Mucosa of stomach (tissue), 1 donor: ENCODE data around the gene BARHL1.

ENCODE experiments used
- H3K27me3 ChIP-seq: one replicate; pipeline ENCODE4 v1.7.0; 2013; ENCODE audit warnings: mild to moderate bottlenecking, low read length; ENCODE audit not compliant: control insufficient read depth, insufficient read depth
- H3K36me3 ChIP-seq: one replicate; pipeline ENCODE4 v1.7.0; 2013; ENCODE audit warnings: low read length; ENCODE audit not compliant: control insufficient read depth, insufficient read depth
- H3K4me1 ChIP-seq: one replicate; pipeline ENCODE4 v1.7.0; 2013; ENCODE audit warnings: mild to moderate bottlenecking, low read length; ENCODE audit not compliant: control insufficient read depth, insufficient read depth
- H3K4me3 ChIP-seq: one replicate; pipeline ENCODE4 v1.7.0; 2013; ENCODE audit warnings: low read length
- H3K9ac ChIP-seq: one replicate; pipeline ENCODE4 v1.7.0; 2013; ENCODE audit warnings: mild to moderate bottlenecking, low read length, moderate library complexity
- H3K9me3 ChIP-seq: one replicate; pipeline ENCODE4 v1.7.0; 2013; ENCODE audit warnings: mild to moderate bottlenecking, low read length, moderate library complexity; ENCODE audit not compliant: control insufficient read depth
- donor health status: Pancreatic carcinoma.

The BARHL1 gene

GRCh38 chr9:132606066-132606465, 23.7 kb downstream of the BARHL1 start:
- Histone ChIP-seq H3K9ac (no peak overlapping the region), H3K9me3 (no peaks in the 10 kb centered on the region), H3K36me3 (peaks cover 5% of the 10 kb centered on the region), H3K4me1 (no peaks in the 10 kb centered on the region), H3K4me3 (no peak overlapping the region), H3K27me3 (no peaks in the 10 kb centered on the region)

- peaks cover 11% of the 10 kb centered on the region for H3K36me3 ChIP-seq
- no peaks in the 10 kb centered on the region for H3K4me1 ChIP-seq
- H3K4me3 ChIP-seq, result no peak overlapping the region
- no peaks in the 10 kb centered on the region for H3K9me3 ChIP-seq
- no peak overlapping the region for H3K9ac ChIP-seq
- H3K27me3 ChIP-seq, result no peaks in the 10 kb centered on the region
Measured at GRCh38 chr9:132609184-132609583, 26.8 kb downstream of the BARHL1 start.

GRCh38 chr9:132609829-132610228, 27.4 kb downstream of the BARHL1 start:
- Histone ChIP-seq H3K27me3 (no peaks in the 10 kb centered on the region), H3K9me3 (no peaks in the 10 kb centered on the region), H3K36me3 (peaks cover 11% of the 10 kb centered on the region), H3K4me3 (no peak overlapping the region), H3K9ac (no peak overlapping the region), H3K4me1 (no peaks in the 10 kb centered on the region)

GRCh38 chr9:132610661-132611060, 28.3 kb downstream of the BARHL1 start:
- Histone ChIP-seq H3K9me3 (no peaks in the 10 kb centered on the region), H3K36me3 (peaks cover 15% of the 10 kb centered on the region), H3K4me3 (no peak overlapping the region), H3K4me1 (no peaks in the 10 kb centered on the region), H3K27me3 (no peaks in the 10 kb centered on the region), H3K9ac (no peak overlapping the region)

- H3K9me3 ChIP-seq, result no peaks in the 10 kb centered on the region
- peaks cover 15% of the 10 kb centered on the region for H3K36me3 ChIP-seq
- no peaks in the 10 kb centered on the region for H3K4me1 ChIP-seq
- no peak overlapping the region for H3K9ac ChIP-seq
- H3K27me3 ChIP-seq, result no peaks in the 10 kb centered on the region
- no peak overlapping the region for H3K4me3 ChIP-seq
Measured at GRCh38 chr9:132614324-132614723, 31.9 kb downstream of the BARHL1 start.

GRCh38 chr9:132615774-132616173, 33.4 kb downstream of the BARHL1 start:
- H3K9me3 ChIP-seq, result no peaks in the 10 kb centered on the region
- no peaks in the 10 kb centered on the region for H3K4me1 ChIP-seq
- no peak overlapping the region for H3K9ac ChIP-seq
- H3K27me3 ChIP-seq, result no peaks in the 10 kb centered on the region
- peaks cover 14% of the 10 kb centered on the region for H3K36me3 ChIP-seq
- H3K4me3 ChIP-seq, result no peak overlapping the region

- H3K9ac ChIP-seq, result no peak overlapping the region
- H3K4me3 ChIP-seq, result no peak overlapping the region
- H3K36me3 ChIP-seq, result peaks cover 8% of the 10 kb centered on the region
- no peaks in the 10 kb centered on the region for H3K9me3 ChIP-seq
- no peaks in the 10 kb centered on the region for H3K4me1 ChIP-seq
- H3K27me3 ChIP-seq, result no peaks in the 10 kb centered on the region
Measured at GRCh38 chr9:132616725-132617124, 34.3 kb downstream of the BARHL1 start.

GRCh38 chr9:132622159-132622558, 39.8 kb downstream of the BARHL1 start:
- Histone ChIP-seq H3K9ac (no peak overlapping the region), H3K9me3 (no peaks in the 10 kb centered on the region), H3K27me3 (no peaks in the 10 kb centered on the region), H3K4me3 (no peak overlapping the region), H3K36me3 (no peaks in the 10 kb centered on the region), H3K4me1 (peaks cover 11% of the 10 kb centered on the region)

- no peak overlapping the region for H3K4me3 ChIP-seq
- peaks cover 18% of the 10 kb centered on the region for H3K4me1 ChIP-seq
- H3K9ac ChIP-seq, result no peak overlapping the region
- H3K36me3 ChIP-seq, result no peaks in the 10 kb centered on the region
- no peaks in the 10 kb centered on the region for H3K27me3 ChIP-seq
- H3K9me3 ChIP-seq, result no peaks in the 10 kb centered on the region
Measured at GRCh38 chr9:132626285-132626684, 43.9 kb downstream of the BARHL1 start.

- H3K9me3 ChIP-seq, result no peaks in the 10 kb centered on the region
- no peaks in the 10 kb centered on the region for H3K36me3 ChIP-seq
- H3K9ac ChIP-seq, result no peak overlapping the region
- H3K4me3 ChIP-seq, result no peak overlapping the region
- H3K4me1 ChIP-seq, result peaks cover 18% of the 10 kb centered on the region
- H3K27me3 ChIP-seq, result no peaks in the 10 kb centered on the region
Measured at GRCh38 chr9:132627106-132627505, 44.7 kb downstream of the BARHL1 start.

- Histone ChIP-seq H3K36me3 (no peaks in the 10 kb centered on the region), H3K9me3 (no peaks in the 10 kb centered on the region), H3K4me1 (peaks cover 18% of the 10 kb centered on the region), H3K27me3 (no peaks in the 10 kb centered on the region), H3K4me3 (no peak overlapping the region), H3K9ac (no peak overlapping the region)
Measured at GRCh38 chr9:132627594-132627993, 45.2 kb downstream of the BARHL1 start.

GRCh38 chr9:132628746-132629145, 46.3 kb downstream of the BARHL1 start:
- Histone ChIP-seq H3K4me1 (peaks cover 18% of the 10 kb centered on the region), H3K36me3 (no peaks in the 10 kb centered on the region), H3K9ac (no peak overlapping the region), H3K27me3 (no peaks in the 10 kb centered on the region), H3K9me3 (no peaks in the 10 kb centered on the region), H3K4me3 (no peak overlapping the region)

- Histone ChIP-seq H3K9ac (no peak overlapping the region), H3K36me3 (no peaks in the 10 kb centered on the region), H3K4me3 (no peak overlapping the region), H3K4me1 (peaks cover 18% of the 10 kb centered on the region), H3K27me3 (no peaks in the 10 kb centered on the region), H3K9me3 (no peaks in the 10 kb centered on the region)
Measured at GRCh38 chr9:132630116-132630515, 47.7 kb downstream of the BARHL1 start.
